ENCODE data around the gene HNRNPH2.

HNRNPH2 gene, protein sequence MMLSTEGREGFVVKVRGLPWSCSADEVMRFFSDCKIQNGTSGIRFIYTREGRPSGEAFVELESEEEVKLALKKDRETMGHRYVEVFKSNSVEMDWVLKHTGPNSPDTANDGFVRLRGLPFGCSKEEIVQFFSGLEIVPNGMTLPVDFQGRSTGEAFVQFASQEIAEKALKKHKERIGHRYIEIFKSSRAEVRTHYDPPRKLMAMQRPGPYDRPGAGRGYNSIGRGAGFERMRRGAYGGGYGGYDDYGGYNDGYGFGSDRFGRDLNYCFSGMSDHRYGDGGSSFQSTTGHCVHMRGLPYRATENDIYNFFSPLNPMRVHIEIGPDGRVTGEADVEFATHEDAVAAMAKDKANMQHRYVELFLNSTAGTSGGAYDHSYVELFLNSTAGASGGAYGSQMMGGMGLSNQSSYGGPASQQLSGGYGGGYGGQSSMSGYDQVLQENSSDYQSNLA

DNA sequence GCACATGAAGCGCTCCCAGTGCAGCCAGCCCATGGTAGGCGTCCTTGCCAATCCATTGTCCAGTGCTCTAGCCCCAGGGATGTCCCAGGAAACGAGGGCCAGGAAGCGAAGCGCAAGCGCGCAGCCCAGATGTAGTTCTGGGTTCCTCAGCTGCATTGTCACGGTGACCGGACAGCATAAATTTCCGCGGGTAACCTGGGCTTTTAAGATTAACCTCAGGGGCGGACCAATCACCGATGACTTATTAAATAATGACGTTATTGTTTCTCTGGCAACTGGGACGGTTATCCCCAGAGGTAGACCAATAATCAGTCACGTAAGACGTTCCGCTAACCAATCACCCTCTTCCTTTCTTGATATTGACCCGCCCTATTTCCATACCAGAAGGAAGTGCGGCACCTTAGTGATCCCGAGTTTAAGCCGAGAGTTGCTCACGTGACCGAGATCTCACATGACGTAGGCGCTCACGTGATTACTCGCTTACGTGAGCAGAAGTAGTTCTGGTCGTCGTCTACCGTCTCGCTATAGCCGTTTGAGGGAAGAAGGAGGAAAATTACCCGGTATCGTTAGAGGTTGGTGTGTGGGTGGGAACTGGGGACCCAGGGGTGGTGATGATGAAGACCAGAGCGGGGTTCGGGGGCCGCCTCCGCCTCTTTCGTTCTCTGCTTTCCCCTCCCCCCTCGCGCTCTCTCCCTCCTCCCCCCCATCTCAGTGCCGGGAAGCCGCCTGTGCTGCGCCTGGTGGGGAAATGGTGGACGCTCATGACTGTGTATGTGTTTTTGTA lies at the start of gene HNRNPH2, which contains the start of gene GLA:
Gene HNRNPH2, plus strand, starts transcription at position 475 of the 784 bp plus-strand sequence. CDS start 3,767 bp downstream, outside the sequence.
Gene GLA, minus strand, starts transcription at position 178 of the 784 bp plus-strand sequence. Its CDS starts 22 bp downstream, at position 156.
- no peak for DNase-seq

DNA sequence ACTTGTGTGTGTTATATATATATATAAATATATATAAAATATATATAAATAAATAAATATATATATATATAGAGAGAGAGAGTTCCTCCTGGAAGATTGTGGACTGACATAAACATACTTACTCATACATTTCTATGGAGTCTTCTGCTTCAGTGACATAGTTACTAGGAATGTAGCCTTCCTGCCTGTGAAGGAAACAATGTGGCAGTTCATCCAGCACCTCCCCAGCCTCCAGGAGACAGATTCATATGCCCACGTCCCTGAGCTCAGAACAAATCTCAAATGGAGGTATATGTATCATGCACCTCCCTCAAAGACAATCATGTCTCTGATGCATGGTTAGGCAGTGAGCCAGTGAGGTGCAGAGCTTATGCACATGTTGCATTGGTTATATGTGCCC lies 48.1 kb upstream of the HNRNPH2 start:
- no peak for DNase-seq

DNA sequence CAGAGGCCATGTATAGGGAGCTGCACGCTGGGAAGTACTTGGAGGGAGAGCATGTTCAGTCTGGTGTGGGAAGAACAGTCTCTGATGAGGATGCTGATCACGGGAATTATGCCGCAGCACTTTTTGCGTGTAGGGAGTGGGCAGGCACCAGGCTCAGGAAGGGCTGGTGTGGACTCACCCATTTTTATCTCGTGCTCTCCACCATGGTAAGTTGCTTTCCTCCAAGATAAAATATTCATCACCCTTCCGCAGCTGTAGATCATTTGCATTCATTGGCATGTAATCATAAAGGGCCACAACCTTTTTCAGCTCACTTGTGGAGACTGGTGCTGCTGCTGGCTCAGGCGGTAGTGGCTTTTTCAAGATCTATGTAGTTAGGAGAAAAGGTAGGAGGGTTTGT lies 47.6 kb upstream of the HNRNPH2 start:
- DNase-seq = no peak

DNA sequence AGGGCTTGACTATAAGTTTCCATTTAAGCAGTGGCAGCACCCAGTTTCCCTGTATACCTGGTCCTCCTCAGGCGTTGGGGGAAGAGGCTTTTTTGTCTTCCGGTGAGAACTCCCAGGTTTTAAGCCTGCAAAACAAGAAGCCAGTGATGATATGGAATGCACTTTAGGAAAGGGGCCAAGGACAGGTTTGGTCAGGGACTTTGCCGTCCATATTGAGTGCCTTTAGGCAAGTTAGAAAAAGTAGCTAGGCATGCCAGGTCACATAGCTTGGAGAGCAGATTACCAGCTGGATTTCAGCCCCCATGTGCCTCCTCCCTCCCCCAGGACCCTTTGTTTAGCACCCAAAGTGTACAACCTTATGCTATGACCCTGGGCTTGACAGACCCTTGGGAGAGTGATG lies 45.9 kb upstream of the HNRNPH2 start:
- no peak for DNase-seq

DNA sequence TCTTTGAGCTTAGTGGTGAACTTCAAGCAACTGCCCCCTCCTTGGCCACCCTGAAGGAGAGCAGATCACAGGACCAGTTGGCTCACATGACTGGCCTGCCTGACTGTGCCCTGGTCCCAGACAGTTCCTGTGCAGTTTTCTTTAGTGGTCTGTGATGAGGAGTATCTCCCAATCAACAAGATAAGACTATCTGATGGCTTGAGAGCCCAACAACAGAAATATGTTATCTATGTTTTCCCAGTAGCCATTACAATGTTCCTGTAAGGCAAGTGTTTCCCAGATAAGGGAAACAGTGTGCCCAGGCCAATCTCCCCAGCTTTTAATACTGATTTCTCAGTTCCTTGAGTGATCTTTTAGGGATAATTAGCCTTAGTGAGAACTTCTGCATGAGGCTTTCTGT lies 45.3 kb upstream of the HNRNPH2 start:
- DNase-seq = no peak

DNA sequence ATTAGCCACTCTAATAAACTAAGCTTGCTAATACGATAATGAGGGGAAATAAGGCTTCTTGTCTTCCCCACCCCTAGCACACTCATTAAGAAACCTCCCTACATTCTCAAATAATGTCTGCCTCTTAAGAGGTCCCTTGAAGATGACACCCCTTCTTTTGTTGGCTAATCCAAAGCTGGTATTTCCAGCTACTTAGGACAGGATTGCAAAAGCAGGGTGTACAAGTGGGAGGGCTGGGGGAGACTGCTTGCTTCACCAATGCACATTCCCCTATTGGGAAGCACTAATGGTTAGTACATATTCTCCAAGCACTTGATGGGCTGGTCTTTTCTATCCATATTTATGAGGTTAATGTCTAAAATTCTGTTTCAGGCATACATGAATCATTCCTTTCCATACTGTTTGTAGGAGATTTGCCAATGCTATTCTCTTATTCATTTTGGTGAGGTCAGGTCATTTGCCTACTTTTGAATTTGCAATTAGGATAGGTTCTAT lies 42.7 kb upstream of the HNRNPH2 start:
- no peak for DNase-seq

DNA sequence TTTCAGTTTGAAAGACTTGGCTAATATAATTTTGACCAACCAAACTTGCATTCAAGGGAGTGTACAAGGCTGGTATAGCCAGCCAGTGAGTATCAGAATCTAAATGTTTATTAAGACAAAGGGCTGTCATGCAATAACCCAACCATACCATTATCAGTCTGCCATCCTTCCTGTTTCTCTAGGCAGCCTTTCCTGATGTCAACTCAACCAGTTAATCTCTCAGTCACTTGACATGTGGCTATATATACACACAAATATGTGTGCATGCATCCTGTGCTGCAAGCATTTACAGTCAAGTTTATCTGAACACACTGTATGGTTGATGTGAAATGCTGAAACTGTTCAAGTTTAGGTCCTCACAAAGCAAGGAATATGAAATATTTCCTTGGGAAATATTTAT lies 39.2 kb upstream of the HNRNPH2 start:
- no peak for DNase-seq

DNA sequence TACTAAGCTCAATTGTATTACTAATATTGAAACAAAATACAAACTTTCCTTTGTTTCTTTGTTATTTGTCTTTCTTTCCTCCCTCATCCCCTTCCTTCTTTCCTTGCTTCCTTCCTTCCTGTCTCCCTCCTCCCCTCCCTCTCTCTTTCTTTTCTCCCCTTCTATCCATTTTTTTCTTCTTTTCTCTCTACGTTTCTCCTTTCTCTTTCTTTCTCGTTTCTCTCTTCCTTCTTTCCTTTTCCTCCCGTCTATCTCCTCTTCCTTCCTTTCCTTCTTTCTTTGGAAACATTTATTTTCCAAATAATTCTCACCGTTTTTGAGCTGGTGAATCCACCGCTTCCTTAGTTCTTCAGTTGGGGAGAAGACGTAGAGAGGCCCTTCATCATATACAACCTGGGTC lies 38.3 kb upstream of the HNRNPH2 start:
- no peak for DNase-seq

DNA sequence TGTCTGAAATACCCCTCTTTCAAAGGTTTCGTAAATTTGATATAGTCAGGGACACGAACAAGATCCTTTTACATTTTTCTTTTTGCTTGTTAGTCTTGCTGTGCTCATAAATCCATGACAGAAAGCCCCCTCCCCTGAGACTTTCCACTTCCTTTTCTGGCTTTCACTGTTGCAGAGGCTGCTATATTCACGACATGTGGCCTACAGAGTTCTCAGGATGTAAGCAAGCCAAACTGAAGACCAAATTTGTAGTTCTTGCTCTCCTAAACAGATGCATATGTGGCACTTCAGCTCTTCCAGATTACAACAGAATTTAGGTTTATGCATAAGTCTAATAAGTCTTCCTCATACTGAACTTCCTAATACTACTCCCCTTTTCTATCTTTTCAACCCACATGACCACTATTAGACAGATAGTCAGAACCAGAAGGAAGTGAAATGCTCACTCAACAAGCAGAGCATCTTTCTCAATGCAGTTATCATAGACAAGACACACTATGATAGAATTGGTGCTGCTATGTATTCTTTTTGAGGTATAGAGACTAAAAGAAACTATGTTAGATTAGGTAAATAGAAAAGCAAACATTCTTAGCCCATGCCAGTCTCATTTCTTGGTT lies 37.0 kb upstream of the HNRNPH2 start:
- no peak for DNase-seq

DNA sequence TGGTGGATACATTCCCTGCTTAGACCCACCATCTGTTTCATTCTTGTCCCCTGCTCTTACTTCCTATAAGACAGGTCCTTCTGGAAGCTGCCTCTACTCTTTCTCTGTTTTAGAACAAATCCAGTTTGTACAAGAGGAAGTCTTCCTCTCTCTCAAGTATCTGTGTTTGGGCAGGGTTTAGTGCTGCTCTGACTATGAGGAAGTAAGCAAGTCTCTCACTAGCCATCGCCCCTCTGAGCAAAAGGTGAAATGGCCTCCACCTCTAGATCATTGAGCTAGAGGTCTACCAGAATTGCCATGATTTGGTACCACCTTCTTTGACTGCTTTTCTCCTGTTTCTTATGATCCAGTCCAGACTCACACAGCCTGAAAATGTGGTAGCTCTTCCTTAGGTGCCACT lies 30.5 kb upstream of the HNRNPH2 start:
- no peak for DNase-seq

DNA sequence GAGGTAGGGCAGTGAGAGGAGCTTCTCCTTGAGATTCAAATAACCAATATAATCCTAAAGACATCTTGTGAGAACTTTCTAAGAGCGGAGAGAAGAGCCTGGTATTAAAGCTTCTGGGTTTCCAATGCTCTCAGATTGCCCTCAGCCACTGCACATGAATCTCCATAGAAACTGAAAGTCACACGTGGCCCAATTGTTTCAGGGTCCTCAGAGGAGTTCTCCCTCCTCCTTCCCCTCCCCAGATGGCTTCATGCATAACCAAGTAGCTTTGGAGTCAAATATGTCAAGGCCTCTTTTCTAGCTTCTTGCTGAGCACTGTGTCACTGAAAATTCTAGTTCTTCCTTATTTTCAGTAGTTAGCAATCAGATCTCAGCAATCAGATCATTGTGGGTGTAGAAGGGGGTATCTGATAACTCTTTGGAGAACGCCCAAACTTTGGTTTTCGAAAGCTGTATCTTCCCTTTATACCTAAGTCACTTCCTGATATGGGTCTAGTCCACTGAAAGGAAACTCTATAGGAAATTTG lies 24.3 kb upstream of the HNRNPH2 start:
- no peak for DNase-seq

DNA sequence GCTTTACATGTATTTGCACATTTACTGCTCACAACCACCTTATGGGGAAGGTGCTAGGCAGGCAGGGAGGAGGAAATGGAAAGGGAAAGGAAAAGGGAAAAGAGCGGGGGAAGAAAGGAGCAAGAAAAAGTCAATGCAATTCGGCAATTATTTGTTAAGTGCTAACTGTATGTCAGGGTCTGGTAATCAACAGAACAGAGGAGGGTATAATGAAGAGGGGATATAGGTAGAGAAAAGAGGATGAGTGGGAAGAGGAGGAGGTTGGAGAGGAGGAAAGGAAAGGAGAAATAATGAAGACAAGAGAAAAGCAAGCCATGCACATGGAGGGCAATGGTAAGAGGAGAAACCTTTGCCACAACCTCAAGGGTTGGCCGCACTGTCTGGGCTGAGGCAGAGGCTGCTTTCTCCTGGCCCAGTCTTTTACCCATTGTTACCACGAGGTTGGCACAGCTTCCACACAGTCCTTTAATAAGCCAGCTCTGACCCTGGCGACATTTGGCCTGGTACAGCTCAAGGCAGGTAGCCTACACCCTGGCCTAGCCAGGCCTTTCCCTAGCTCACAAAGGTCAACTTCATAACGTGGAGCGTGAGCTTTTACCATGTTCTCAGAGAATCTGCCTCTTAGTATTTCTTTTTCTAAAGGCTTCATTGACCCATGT lies 22.9 kb upstream of the HNRNPH2 start:
- DNase-seq = no peak

DNA sequence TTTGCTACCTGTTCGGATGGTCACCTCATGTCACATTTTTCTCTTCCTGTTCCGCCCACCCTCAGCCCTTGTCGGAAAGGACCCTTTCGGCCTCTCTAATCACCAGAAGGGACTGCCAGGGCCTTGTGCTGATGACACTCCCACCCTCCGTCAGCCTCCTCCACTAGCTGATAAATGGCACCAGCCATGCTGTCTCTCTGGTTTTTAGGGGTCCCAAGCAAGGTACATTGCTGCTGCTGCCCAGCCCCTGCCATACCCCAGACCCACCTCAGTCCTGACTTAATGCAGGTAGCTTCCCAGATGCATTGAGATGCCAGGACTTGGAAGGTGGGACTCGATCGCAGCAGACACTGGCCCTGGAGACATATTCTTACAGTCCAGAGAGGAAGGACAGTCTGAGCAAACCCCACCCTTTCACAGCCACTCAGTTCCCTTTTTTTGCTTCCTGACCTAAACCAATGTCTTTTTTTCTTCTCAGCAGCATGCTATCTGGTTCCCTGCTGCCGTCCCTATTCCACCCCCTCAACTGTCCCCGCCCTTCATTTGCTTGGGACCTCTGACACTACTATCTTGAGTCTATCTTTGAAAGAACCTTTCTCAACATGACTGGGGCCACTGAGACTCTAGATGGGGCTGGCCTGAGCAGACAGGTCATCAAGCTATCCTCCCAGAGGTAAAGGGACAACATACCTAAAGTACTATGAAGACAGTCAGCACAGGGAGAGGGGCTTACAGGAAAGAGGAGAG lies 22.1 kb upstream of the HNRNPH2 start, which contains the start of gene BTK:
Gene BTK, minus strand, starts transcription at position 397 of the 747 bp plus-strand sequence. CDS start 10,907 bp downstream, outside the sequence.
- DNase-seq = no peak

DNA sequence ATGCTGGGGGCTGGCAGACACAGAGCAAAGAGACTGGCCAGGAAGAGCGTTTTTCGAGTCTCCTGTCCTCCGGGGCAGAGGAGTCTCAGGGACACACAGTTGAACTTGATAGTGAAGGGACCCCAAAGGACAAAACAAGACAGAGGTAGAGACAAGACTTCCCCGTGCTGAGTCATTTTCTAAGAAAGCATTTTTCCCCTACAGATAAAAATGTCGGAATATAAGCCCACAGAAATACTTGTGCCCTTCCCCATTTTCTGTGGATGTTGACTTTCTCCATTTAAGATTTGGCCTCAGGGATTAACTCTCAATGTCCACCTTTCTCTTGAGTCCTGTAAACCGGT lies 21.5 kb upstream of the HNRNPH2 start:
- no peak for DNase-seq

DNA sequence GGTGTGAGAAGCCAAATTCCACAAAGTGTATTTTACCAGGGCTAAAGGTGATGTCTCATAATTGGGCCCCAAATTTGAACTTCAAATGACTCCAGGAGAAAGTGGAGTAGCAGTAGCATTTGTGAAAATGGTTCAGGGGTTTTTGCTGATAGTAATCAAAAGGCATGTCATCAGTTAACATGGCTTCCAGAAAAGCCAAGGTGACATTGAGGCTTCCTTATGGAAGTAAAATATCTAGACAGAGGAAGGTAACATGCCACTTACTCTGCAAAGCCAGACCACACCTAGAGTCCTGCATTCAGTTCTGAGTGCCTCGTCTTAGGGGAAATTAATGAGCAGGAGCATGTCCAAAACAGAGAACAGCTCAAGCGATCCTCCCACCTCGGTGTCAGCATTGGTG lies 19.4 kb upstream of the HNRNPH2 start:
- no peak for DNase-seq

DNA sequence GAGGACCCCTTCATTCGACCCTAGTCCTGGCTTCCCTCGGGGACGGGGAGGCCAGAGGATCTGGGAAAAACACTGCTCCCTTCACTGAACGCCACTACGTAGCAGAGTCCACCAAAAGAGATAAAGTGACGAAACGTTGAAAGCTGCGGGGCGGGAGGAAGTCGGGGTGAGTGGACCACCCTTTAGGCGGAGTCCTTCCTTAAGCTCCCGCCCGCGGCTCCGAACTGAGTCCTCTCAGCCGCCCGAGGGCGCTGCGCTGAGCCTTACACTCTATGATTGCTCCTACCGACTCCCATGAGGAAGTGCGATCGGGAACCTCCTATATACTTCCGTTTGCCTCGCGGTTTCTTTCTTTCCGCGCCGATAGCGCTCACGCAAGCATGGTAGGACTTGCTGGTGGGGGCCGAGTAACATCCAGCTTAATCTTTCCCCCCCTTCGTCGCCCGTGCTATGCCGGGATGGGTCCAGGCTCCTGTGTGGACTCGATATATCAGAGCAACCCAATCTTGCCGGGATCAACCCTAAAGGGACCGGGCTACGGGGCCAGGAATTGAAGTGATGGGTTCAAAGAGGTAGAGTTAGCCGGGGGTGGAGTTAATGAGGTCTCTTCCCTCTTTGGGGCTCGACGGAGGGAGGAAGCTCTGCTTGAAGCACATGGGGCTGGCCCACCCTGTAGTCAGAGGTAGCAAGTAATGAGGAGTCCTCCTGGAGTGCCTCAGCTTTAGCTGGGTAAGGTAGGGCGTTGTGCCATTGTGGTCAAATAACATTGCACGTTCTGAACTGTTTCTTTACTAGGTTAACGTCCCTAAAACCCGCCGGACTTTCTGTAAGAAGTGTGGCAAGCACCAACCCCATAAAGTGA lies 17.1 kb upstream of the HNRNPH2 start, which contains the start of gene RPL36A:
Gene RPL36A, plus strand, starts transcription at position 348 of the 862 bp plus-strand sequence. Its CDS starts 33 bp downstream, at position 381.
- no peak for DNase-seq

DNA sequence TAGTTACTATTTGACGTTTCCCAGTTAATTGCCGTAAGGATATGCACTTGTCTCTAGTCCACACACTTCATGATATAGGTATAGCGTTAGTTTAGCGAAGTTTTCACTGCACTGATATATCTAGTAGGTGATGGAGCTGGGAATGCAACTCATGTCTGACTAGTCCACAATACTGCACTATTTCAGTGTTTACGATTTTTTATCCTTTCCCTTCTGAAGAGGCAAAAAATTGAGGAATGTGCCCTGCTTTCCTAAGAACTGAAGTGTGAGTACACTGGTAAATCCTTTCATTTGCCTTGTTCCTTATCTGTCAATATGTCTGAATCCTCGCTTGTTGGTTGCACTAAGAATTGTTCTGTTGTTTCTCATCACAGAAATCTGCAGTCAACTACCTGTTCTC lies 16.2 kb upstream of the HNRNPH2 start:
- DNase-seq = no peak

DNA sequence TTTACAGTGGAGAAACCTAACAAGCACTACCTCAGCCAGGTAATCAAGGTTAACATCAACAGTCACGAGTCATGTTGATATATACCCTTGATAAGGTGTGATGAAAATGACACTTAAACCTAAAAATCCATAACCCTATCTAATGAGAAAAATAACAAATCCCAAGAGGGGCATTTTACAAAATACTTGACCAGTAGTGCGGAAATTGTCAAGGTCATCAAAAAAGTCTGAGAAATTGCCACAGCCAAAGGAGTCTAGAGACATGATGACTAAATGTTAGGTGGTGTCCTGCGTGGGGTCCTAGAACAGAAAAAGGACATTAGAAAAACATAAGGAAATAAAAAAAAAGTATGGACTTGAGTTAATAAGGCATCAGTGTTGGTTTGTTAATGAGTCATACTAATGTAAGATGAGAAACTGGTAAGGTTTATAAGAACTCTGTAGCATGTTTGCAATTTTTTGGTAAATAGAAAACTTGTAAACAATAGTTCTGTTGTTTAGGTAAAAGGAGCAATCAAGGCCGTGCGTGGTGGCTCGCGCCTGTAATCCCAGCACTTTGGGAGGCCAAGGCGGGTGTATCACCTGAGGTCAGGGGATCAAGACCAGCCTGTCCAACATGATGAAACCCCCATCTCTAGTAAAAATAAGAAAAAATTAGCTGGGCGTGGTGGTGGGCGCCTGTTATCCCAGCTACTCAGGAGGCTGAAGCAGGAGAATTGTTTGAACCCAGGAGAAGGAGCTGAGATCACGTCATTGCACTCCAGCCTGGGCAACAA lies 14.3 kb upstream of the HNRNPH2 start:
- no peak for DNase-seq

DNA sequence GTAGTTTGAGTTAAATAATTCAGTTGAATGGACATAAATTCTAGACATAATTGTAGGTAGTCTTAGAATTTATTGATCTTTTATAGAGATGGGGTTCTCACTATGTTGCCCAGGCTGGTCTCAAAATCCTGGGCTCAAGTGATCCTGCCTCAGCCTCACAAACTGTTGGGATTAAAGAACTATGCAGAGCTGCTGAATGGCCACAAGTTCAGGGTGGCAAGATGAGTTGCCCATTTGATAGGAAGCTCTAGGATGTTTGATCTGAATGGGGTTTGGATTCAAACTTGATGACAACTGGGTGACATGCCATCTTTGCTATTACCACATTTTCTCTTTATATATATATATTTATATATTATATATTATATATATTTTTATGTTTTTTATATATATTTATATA lies 13.7 kb upstream of the HNRNPH2 start:
- no peak for DNase-seq

DNA sequence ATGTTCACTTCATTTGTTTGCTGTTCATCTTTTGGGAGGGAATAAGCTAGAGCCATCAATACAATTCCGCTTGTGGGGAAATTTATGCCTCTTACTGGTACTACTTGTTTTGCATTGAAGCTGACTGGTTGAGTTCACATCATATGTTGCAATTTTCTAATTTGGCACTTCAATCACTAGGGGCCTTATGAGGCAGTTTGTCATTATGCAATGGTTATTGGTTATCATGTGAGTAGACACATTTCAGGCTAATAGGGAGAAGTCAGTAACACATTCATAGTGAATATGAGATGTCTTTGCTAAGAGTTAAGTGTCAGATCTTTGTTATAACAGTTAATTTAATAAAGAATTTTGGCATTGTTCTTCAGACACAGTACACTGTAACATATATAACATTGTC lies 12.2 kb upstream of the HNRNPH2 start:
- DNase-seq = no peak
